HL-60 (cell line): ENCODE data around the gene PORCN.

Experiments used
- TF ChIP-seq, protein P1 (sequence below): IDR thresholded peaks from one replicate; pipeline ENCODE4 v1.5.1; 2011; ENCODE audit warnings: low read length, control low read depth, inconsistent platforms; ENCODE audit not compliant: insufficient read depth
- TF ChIP-seq, protein P2 (sequence below): IDR thresholded peaks from 2 replicates; pipeline ENCODE4 v1.6.1; 2012; ENCODE audit warnings: low read depth; ENCODE audit not compliant: insufficient replicate concordance

DNA sequence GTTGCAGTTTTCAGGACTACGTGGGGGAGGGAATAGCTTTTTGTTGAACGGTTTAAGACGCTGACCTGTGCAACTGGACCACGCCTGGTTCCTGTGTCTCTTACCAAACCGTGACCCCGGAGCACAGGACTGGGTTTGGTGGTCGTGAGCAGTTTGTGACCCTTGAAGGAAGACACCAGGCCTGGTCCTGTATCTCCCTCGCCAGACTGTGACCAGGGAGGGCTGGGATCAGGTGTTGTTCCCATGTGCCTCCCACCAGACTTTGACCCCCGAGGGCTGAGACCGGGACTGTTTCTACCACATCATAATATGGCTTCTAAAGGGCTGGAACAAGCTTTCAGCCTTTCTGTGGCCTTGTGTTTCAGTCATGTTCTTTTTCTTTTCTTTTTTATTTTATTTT is 13.5 kb downstream of the PORCN start:
- TF ChIP-seq, protein P1, sequence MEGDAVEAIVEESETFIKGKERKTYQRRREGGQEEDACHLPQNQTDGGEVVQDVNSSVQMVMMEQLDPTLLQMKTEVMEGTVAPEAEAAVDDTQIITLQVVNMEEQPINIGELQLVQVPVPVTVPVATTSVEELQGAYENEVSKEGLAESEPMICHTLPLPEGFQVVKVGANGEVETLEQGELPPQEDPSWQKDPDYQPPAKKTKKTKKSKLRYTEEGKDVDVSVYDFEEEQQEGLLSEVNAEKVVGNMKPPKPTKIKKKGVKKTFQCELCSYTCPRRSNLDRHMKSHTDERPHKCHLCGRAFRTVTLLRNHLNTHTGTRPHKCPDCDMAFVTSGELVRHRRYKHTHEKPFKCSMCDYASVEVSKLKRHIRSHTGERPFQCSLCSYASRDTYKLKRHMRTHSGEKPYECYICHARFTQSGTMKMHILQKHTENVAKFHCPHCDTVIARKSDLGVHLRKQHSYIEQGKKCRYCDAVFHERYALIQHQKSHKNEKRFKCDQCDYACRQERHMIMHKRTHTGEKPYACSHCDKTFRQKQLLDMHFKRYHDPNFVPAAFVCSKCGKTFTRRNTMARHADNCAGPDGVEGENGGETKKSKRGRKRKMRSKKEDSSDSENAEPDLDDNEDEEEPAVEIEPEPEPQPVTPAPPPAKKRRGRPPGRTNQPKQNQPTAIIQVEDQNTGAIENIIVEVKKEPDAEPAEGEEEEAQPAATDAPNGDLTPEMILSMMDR = no peak
- TF ChIP-seq, protein P2, sequence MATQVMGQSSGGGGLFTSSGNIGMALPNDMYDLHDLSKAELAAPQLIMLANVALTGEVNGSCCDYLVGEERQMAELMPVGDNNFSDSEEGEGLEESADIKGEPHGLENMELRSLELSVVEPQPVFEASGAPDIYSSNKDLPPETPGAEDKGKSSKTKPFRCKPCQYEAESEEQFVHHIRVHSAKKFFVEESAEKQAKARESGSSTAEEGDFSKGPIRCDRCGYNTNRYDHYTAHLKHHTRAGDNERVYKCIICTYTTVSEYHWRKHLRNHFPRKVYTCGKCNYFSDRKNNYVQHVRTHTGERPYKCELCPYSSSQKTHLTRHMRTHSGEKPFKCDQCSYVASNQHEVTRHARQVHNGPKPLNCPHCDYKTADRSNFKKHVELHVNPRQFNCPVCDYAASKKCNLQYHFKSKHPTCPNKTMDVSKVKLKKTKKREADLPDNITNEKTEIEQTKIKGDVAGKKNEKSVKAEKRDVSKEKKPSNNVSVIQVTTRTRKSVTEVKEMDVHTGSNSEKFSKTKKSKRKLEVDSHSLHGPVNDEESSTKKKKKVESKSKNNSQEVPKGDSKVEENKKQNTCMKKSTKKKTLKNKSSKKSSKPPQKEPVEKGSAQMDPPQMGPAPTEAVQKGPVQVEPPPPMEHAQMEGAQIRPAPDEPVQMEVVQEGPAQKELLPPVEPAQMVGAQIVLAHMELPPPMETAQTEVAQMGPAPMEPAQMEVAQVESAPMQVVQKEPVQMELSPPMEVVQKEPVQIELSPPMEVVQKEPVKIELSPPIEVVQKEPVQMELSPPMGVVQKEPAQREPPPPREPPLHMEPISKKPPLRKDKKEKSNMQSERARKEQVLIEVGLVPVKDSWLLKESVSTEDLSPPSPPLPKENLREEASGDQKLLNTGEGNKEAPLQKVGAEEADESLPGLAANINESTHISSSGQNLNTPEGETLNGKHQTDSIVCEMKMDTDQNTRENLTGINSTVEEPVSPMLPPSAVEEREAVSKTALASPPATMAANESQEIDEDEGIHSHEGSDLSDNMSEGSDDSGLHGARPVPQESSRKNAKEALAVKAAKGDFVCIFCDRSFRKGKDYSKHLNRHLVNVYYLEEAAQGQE = no peak
